G401.6 (cell line): ENCODE data around the gene IL6.

Source experiments
- FAIRE-seq: peaks from 2 replicates; lab custom pipeline; 2012; peaks lifted over from hg19 to GRCh38; lab: Jason Lieb, UNC

The IL6 gene

DNA sequence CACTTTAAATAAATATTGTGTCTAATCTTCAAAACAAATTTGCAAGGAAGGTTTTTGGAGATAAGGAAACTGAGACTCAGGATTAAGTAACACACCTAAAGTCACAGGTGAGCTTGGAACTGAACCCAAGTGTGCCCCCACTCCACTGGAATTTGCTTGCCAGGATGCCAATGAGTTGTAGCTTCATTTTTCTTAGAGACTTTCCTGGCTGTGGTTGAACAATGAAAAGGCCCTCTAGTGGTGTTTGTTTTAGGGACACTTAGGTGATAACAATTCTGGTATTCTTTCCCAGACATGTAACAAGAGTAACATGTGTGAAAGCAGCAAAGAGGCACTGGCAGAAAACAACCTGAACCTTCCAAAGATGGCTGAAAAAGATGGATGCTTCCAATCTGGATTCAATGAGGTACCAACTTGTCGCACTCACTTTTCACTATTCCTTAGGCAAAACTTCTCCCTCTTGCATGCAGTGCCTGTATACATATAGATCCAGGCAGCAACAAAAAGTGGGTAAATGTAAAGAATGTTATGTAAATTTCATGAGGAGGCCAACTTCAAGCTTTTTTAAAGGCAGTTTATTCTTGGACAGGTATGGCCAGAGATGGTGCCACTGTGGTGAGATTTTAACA lies 1.5 kb downstream of the IL6 start:
- FAIRE-seq = peak; percentile 93

DNA sequence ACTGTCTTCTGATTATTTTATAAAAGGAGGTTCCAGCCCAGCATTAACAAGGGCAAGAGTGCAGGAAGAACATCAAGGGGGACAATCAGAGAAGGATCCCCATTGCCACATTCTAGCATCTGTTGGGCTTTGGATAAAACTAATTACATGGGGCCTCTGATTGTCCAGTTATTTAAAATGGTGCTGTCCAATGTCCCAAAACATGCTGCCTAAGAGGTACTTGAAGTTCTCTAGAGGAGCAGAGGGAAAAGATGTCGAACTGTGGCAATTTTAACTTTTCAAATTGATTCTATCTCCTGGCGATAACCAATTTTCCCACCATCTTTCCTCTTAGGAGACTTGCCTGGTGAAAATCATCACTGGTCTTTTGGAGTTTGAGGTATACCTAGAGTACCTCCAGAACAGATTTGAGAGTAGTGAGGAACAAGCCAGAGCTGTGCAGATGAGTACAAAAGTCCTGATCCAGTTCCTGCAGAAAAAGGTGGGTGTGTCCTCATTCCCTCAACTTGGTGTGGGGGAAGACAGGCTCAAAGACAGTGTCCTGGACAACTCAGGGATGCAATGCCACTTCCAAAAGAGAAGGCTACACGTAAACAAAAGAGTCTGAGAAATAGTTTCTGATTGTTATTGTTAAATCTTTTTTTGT lies 2.3 kb downstream of the IL6 start:
- no peak for FAIRE-seq

DNA sequence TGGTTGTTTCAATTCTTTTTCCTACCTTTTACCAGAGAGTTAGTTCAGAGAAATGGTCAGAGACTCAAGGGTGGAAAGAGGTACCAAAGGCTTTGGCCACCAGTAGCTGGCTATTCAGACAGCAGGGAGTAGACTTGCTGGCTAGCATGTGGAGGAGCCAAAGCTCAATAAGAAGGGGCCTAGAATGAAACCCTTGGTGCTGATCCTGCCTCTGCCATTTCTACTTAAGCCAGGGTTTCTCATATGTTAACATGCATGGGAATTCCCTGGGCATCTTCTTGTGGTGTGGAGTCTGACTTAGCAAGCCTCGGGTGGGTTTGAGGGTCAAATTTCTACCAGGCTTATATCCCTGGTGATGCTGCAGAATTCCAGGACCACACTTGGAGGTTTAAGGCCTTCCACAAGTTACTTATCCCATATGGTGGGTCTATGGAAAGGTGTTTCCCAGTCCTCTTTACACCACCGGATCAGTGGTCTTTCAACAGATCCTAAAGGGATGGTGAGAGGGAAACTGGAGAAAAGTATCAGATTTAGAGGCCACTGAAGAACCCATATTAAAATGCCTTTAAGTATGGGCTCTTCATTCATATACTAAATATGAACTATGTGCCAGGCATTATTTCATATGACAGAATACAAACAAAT lies 3.2 kb downstream of the IL6 start:
- no peak for FAIRE-seq

DNA sequence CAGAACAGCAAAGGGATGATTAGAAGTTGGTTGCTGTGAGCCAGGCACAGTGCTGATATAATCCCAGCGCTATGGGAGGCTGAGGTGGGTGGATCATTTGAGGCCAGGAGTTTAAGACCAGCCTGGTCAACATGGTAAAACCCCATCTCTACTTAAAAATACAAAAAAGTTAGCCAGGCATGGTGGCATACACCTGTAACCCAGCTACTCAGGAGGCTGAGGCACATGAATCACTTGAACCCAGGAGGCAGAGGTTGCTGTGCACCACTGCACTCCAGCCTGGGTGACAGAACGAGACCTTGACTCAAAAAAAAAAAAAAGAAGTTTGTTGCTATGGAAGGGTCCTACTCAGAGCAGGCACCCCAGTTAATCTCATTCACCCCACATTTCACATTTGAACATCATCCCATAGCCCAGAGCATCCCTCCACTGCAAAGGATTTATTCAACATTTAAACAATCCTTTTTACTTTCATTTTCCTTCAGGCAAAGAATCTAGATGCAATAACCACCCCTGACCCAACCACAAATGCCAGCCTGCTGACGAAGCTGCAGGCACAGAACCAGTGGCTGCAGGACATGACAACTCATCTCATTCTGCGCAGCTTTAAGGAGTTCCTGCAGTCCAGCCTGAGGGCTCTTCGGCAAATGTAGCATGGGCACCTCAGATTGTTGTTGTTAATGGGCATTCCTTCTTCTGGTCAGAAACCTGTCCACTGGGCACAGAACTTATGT lies 4.1 kb downstream of the IL6 start:
- FAIRE-seq = no peak

DNA sequence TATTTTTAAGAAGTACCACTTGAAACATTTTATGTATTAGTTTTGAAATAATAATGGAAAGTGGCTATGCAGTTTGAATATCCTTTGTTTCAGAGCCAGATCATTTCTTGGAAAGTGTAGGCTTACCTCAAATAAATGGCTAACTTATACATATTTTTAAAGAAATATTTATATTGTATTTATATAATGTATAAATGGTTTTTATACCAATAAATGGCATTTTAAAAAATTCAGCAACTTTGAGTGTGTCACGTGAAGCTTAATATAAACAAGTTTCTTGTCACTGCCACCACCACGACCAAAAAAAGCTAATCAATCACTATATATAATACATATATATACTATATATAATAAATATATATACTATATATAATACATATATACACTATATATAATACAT lies 4.8 kb downstream of the IL6 start:
- FAIRE-seq = no peak

DNA sequence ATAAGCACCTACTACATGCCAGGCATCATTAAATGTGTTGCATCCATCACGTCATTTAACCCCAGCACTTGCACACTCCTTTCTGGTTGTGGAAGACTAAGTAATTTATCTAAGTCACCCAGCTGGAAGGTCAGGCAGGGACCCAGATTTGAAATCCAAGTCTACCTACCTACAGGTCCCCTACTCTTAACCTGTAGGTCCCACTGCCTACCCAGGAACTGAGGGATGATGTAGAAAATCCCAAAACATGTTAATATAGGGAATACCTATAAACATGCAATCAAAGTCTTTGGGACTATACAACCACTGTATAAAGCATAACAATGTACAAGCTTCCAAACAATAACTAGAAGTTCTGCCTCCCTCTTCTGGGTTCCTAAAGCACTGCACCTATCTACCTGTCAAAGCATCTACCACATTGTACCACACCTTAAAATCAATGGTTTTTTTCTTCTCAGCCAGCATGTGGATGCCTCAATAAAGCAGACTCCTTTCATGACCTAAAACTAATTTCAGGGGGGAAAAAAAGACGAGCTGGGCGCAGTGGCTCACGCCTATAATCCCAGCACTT lies 5.6 kb downstream of the IL6 start:
- no peak for FAIRE-seq

DNA sequence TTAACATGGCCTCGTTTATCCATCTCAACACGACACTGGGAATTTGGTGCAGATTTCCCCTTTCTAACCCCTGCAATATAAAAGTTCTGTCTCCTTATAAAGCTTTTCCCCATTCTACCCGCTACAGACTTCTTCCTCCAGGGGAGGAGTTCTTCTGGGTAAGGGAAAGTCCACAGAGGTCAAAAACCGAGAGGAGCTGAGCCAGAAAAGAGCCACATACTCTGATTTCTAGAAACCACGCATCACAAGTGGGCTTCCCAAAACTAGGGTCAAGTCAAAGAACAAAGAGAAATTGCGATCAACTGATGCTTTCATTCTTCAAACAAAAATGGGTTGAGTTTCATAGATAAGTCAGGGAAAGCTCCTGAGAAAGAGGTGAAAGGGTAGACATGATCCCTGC lies 6.8 kb downstream of the IL6 start:
- no peak for FAIRE-seq

DNA sequence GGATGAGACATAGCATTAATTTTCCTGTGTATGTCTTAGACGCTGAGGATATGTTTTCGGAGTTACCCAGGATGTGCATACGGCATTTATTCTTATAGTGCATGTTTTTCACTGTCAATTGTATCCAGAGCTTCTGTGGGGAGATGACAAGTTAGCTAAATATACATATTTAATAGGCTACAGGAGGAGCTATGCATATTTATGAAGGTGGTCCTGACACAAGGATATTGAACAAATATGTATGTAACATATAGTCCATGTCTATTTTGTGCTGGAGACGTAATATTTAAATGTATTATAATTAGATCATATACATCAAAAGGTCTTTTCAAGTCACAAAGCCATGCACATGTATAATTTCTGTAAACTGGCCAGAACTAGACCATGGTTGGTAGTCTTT lies 16.0 kb downstream of the IL6 start:
- no peak for FAIRE-seq

DNA sequence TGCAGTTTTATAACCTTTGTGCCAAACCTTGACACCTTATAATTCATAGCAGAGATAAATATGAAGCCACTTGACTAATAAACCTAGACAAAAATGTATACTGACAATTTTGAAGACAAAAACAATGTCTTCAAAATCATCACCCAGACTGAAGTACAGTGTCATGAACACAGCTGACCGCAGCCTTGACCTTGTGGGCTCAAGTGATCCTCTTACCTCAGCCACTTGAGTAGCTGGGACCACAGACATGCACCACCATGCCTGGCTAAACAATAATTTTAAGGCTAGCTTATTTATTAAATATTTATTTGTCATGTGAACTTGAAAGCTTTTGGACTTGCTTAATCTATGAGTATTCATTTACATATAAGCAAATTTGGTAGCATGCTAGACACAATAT lies 24.3 kb downstream of the IL6 start:
- no peak for FAIRE-seq

DNA sequence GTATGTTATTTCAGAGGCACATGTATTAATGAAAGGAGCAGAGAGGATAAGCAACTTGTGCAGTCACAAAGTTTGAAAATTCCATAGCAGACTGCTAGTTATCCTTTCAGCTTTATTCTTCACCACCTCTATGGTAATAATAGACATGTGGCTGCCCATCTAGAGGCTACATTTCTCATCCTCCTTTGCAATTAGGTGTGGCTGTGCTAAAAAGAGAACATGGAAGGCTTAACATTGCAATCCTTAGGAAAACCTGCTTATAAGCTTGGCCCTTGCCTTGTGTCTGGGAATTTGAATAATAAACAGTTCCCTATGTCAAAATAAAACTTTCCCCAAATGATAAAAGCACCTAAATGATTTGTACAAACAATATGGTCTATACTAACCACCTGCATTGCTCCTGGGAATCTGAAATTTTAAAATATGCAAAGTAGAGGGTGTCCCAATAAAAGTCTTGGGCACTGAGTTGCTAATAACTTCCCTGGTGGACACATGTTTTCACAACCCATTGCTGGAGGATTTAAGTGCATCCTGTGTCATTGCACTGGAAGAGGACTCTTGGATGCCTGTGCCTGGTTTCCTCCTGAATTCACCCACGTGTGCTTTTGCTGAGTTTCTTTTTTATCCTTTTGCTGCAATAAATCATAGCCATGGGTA lies 30.5 kb downstream of the IL6 start:
- no peak for FAIRE-seq

DNA sequence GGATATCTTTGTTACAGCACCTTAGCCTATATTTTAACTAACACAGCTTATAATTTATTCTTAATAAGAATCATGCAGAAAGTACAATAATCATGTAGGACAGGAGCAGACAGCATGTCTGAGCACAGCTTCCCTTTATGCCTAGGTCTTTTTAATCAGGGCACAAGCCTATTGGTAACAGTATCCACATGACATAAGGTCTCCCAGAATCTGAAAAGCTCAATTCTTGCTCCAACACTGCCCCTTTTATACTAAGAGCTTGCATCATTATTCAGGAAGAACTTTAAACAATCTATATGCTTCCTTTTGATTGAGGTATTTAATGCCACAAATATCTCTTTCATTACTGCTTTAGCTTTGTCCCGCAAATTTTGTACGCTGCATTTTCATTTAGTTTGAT lies 31.6 kb downstream of the IL6 start:
- no peak for FAIRE-seq

DNA sequence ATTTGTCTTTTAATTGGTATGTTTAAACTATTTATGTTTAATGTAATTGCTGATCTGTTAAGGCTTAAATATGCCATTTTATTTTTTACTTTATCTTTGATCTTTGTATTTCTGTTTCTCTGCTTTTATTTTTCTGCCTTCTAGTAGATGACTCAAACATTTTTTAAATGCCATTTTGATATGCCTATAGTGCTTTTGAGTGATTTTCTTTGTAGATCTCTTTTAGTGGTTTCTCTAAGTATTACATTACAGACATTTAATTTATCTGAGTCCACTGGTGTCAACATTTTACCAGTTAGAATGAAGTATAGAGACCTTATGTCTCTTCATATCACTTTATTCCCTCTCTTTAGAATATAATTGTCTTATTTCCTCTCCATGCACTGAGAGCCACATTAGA lies 32.7 kb downstream of the IL6 start:
- FAIRE-seq = peak; percentile 88

DNA sequence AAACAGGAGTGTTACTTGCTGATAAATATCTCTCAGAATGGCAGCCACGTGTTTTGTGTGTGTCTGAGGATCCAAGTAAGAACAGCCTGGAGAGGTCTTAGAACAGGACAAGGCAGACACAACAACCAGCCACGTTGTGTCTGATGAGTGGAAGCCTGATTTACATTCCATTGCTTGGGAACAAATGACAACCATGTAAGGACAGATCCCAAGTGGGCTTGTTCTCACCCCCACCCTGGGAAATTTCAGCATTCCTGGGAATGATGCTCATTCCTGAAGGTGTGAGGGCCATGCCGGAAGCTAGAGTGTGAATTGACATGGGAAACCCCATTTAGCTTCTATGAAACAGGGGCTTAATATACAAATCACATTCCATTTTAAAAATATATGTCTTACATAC lies 35.9 kb downstream of the IL6 start:
- FAIRE-seq = no peak

DNA sequence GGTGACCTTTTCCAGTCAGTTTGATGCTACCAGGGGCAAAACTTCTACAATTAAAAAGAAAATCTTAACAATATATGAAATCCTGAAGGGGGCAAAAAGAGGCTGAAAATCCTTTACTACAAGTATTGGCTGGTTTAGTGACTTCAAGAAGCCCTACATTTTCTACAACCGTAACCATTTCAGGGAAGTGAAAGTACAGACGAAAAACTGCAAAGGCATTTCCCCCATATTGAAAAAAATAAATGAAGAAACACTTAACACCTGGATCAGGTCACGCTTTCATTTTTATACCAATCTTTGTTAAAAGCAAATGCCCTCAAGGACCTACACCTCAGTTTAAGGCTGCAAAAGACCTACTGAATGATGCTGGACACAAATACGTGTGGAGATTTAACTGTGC lies 38.6 kb downstream of the IL6 start:
- FAIRE-seq = no peak

DNA sequence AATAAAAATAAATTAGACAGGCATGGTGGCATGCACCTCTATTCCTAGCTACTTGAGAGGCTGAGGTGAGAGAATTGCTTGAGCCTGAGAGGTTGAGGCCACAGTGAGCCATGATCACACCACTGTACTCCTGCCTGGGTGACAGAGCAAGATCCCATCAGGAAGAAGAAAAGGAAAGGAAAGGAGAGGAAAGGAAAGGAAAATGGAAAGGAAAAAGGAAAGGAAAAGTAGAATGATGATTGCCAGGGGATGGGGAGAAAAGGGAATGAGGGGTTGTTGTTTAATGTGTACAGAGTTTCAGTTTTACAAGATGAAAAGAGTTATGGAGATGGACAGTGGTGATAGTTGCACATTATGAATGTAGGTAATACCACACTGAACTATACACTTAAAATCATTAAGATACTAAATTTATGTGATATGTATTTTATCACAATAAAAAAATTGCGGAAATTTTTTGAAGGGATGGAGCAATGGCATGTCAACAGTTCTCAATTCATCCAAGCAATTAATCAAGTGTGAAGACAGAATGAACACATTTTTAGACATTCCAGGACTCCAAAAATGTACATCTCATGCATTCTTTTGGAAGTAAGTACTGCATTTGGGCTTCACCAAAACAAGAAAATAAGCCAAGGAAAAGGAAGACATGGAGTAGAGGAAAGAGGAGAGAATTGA lies 44.3 kb downstream of the IL6 start:
- no peak for FAIRE-seq

DNA sequence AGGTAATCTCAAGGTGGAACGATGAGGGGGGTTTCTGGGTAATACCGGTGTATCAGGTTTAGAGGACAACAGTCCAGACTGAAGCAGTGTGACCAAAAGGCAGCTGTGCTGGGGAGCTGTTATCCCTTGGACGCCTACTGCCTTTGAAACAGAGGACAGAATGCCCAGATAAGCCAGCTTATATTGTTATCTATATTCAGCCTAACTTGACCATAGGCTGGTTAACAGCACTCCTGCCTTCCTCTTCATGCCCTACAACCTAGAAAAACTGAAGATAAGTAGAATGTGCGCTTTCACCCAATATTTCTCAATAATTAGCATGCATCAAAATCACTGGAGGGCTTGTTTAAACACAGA lies 44.9 kb downstream of the IL6 start:
- FAIRE-seq = no peak

DNA sequence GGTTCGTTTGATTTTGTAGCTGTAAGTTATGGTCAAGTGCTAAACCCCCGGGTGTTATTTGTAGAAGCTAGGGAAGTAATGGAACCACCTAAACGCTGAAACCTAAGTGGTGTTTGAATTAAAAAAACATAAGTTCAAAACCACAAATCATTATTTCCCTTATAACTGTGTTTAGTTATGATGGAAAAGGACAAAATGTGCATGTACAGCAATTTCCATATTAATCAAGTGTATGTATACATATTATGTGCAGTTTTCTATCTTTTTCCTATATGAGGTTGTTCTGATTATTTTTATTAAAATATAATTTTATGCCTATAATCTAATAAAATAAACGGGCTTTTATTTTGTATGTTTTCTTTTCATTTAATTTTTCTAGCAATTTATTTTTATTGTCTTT lies 45.9 kb downstream of the IL6 start:
- FAIRE-seq = peak; percentile 92

DNA sequence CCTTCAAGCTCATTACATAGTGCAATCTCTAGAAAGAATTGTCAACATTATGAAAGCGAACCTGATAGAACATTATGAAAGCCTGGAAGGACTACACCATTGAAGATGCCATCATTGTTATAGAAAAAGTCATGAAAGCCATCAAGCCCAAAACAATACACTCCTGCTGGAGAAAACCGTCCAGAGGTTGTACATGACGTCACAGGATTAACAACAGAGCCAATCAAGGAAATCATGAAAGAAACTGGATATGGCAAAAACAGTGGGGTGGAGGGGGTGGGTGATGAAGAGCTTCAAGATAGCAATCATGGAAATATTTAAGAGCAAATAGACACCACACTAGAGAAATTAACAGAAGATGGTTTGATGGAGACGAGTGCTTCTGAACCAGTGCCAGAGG lies 50.0 kb downstream of the IL6 start:
- FAIRE-seq = no peak

DNA sequence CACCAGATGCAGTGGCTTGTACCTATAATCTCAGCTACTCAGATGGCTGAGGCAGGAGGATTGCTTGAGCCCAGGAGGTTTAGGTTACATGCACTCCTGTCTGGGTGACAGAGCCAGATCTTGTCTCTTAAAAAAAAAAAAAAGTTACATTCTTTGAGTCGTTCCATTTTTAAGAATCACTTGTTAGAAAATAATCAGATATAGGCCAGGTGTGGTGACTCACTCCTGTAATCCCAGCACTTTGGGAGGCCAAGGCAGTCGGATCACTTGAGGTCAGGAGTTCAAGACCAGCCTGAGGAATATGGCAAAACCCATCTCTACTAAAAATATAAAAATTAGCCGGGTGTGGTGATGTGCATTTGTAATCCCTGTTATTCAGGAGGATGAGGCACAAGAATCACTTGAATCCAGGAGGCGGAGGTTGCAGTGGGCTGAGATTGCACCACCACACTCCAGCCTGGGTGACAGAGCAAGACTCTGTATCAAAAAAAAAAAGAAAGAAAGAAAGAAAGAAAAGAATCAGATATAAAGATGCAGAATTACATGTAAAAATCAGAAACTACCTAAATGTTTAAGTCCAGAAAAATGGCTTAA lies 52.8 kb downstream of the IL6 start:
- peak; percentile 73 for FAIRE-seq

DNA sequence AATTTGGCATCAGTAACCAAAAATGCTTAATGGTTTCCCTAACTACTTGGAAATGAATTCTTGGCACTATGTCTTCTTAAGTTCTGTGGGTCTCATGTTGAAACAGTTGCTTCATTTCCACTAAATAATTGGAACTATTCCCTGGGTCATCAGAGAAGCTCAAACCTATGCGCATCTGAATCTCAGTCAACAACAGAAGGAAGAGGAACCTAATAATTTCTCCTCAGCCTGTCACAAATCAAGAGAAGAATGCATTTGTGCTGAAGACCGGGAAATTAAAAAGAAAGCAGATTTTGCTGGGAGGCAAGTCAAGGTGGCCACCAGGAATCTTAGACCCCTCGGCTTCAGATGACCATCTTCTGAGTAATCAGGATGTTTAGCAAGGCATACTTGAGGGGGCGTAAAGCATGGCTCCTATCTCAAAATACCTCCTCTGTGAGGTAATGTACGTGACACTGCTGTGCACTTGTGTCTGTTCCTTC lies 54.3 kb downstream of the IL6 start:
- FAIRE-seq = peak; percentile 98
